HG02610 (cell line): ENCODE measurements around the gene C2CD4D.
"Not testable (repeated sequence)": the region's sequence is repeated elsewhere in the genome, so short reads cannot be mapped to it uniquely, and the experiment has no call there.

Source experiments
- ATAC-seq: cut with Tn5 transposase; IDR thresholded peaks from one replicate; pipeline ENCODE4 v1.9.1; 2021; ENCODE audit warnings: mild to moderate bottlenecking, moderate library complexity; ENCODE audit not compliant: unreplicated experiment

The C2CD4D gene

GRCh38 chr1:151839457-151840403, at the start of gene C2CD4D:
TSS of gene C2CD4D (minus strand) at chr1:151839820. CDS start at chr1:151838989, 831 bp downstream.
- ATAC-seq, result no peak

DNA sequence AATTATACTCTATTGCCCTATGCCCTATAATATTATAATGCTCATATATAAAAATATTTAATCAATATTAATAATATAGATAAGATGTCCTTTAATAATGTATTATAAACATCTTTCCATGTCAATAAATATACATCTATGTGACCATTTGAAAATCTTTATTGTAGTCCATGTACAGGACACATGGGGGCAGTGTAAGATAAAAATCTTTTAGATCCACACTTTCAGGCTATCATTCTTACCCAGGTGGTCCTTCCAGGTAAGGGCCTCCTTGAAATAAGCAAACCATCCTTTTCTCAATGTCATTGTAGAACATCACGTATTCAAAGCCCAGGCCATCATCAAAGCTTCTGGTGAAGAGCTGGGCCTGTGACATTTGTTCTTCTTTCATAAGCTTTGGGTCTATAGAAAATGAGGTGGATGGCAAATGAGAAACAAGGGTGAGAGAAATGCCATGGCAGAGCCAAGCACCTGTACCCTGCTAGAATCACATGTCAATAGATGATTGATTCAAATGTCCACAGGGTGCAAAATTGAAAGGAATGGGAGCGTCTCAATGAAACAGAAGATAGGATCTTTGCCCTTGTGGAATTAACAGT, 49.5 kb upstream of the C2CD4D start:
- ATAC-seq, result no peak

DNA sequence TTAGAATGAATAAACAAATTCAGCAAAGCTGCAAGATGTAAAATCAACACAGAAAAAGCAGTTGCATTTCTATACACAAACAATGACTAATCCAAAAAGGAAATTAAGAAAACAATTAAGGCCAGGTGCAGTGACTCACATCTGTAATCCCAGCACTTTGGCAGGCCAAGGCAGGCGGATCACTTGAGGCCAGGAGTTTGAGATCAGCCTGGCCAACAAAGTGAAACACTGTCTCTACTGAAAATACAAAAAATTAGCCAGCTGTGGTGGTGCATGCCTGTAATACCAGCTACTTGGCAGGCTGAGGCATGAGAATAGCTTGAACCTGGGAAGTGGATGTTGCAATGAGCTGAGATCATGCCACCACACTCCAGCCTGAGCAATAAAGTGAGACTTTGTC, 47.4 kb upstream of the C2CD4D start:
- no peak for ATAC-seq

GRCh38 chr1:151885479-151885878, 45.9 kb upstream of the C2CD4D start:
- no peak for ATAC-seq

- not testable (repeated sequence) for ATAC-seq
Observed at GRCh38 chr1:151884879-151885278, 45.3 kb upstream of the C2CD4D start.

DNA sequence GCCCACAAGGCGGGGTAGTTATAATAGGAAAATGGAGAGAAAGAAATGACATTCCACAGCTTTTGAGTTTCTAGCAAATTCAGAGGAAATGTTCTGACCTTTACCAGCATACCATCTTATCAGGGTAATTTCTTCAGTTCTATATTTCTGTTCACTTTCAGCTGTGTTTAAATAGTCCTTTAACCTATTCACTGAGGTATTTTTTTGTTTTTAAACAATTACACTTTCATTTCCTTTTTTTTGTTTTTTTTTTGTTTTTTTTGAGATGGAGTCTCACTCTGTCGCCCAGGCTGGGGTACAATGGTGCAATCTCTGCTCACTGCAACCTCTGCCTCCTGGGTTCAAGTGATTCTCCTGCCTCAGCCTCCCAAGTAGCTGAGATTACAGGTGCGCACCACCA, 44.8 kb upstream of the C2CD4D start:
- not testable (repeated sequence) for ATAC-seq

- not testable (repeated sequence) for ATAC-seq
Observed at GRCh38 chr1:151883898-151884297, 44.3 kb upstream of the C2CD4D start.

GRCh38 chr1:151882918-151883317, 43.3 kb upstream of the C2CD4D start:
- ATAC-seq, result not testable (repeated sequence)

DNA sequence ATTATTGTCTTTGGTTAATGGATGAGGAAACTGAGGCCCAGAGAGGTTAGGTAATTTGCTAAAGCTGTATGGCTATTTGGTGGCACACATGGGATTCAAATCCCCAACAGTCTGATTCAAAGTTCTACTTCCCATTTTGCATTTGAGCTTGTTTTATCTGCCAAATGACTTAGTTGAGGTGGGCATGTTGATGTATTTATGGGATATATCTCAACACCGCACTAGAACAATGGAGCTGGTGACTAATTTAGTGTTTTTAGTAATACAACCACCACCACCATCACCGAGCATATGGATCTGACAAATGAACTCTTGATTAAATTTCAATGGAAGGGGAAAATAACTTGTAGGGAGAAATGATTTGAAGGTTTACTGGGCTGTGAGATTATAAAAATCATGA, 42.8 kb upstream of the C2CD4D start:
- no peak for ATAC-seq

GRCh38 chr1:151881479-151881878, 41.9 kb upstream of the C2CD4D start:
- no peak for ATAC-seq

DNA sequence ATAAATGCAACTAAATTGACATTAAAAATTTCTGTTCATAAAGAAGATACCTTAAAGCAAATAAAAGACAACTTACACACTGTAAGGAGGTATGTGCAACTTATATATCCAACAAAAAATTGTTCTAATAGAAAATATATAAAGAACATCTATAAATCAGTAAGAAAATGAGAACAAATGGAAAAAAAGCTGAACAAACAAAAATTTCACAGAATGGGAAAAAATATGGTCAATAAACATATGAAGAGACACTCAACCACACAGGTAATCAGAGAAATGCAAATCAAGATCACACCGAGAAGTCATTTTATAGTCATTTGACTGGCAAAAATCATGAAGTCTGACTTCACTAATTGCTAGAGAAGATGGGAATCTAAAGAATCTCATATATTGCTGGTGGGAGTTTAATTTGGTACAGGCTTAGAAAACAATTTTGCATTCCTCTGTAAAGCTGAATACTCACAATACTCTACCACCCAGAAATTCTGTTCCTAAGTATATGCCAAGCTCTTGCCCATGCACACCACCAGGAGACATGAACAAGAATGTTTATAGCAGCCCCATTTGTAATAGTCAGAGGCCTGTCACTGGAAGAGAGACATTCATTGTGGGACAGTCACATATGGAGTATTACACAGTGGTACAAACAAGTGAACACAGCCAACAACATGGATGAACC, 35.9 kb upstream of the C2CD4D start:
- no peak for ATAC-seq

GRCh38 chr1:151872776-151873175, 33.2 kb upstream of the C2CD4D start:
- ATAC-seq, result not testable (repeated sequence)

DNA sequence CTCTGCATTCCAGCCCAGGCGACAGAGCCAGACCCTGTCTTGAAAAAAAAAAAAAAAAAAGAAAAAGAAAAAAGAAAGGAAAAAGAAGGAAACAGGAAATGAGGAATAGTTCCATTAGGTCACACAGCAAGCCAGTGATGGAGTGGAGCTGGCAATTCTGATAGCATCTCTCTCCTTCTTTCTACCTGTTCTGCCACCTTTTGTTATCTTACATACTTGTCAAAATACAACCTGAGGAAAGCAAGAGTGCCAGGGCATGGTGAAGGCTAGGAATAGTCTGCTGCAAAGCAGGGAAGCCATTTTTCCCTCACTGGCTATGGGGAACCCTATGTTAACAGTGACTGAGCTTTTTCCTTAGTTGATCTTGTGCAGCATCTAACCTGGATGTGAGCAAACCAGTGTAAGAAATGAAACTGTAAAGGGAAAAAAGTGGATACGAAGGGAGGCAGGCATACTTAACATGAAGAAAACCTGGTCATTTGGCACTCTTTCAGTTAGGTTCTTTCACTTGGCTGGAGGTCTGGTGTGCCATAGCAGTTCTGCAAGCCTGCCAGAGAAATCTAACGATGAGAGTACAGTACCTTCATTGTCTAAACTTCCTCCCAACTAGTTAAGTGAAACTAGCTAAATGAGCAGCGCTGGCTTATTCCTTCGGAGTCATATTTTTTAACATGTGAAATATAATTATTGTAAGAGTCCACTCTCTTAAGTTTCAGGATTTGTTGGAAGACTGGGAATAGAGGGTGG, 31.8 kb upstream of the C2CD4D start:
- ATAC-seq, result no peak

GRCh38 chr1:151868486-151868885, 28.9 kb upstream of the C2CD4D start:
- ATAC-seq, result no peak

DNA sequence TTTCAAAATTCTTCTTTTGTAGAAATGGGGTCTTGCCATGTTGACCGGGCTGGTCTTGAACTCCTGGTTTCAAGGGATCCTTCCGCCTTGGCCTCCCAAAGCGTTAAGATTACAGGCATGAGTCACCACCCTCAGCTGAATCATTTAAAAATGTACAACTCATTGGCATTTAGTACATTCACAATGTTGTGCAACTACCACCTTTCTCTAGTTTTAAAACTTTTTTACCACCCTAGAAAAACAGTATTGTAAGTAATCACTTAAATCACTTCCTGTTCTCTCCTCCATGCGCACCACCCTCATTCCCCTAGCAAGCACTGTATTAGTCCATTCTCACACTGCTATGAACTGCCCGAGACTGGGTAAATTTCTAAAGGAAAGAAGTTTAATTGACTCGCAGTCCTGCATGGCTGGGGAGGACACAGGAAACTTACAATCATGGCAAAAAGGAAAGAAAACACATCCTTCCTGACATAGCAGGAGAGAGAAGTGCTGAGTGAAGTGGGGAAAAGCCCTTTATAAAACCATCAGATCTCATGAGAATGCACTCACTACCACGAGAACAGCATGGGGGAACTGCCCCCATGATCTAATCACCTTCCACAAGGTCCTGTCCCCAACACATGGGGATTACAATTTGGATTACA, 28.3 kb upstream of the C2CD4D start:
- ATAC-seq, result no peak

GRCh38 chr1:151867321-151867720, 27.7 kb upstream of the C2CD4D start:
- ATAC-seq, result no peak

DNA sequence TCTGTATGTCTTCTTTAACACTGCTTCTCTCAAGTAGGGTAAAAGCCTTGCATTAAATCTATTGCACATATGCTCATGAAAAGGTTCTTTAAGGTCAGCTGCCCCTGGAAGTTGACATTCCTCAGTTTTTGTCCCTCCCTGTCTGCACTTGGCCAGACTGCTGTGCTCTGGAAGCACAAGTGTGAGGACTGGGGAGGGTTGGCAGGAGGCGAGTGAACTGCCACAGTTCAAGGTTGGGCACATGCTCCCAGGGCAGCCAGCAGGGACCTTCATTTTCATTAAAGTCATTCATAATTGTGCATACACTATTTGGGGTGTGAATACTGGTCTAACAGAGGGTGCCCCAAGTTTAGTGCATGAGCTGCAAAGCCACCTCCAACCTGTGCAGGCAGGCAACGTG, 24.8 kb upstream of the C2CD4D start:
- ATAC-seq, result no peak

- ATAC-seq, result no peak
Observed at GRCh38 chr1:151862604-151863003, 23.0 kb upstream of the C2CD4D start.

- ATAC-seq, result no peak
Observed at GRCh38 chr1:151860504-151861187, 21.0 kb upstream of the C2CD4D start.

DNA sequence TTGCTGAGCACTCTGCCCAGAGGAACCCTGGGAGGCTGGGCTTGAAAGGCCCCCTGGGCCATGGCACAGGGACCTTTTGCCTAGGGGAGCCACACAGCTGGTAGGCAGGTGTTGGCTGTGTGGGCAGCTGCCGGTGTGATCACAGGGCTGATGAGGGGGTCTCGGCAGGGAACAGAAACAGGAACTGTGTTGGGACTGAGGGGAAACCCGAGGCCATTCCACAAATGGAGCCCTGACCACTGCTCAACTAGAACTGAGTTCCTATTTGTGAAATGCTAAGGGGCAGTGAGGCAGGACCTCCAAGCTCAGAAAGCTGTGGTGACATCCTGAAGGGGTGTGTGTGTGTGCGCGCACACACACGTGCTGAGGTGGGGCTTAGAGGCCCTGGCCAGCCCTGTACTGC, 20.3 kb upstream of the C2CD4D start:
- ATAC-seq, result peak; percentile 29
